IMR-90 (cell line): Measurements from ENCODE around the gene LMAN2. TPM values are rescaled to one million over a fixed set of nuclear protein-coding genes. Genes with fewer than 3 reads are reported as not detected.

Experiments used
- ATAC-seq: fragments of 200-7000 bp; cut with Tn5 transposase; 2 replicates; pipeline ENCODE4 v1.9.1; 2020; ENCODE audit warnings: low read depth, mild to moderate bottlenecking, moderate library complexity
- BruUV-seq: library from RNA; stranded (reverse); fragments of 400-500 nt; replicated peaks from 2 replicates; lab custom pipeline; 2021; lab: Mats Ljungman, UMichigan
- CTCF ChIA-PET: fragments of 300-600 bp; formaldehyde crosslinking; extraction: SDS; loops from one replicate; lab custom pipeline; 2021; ENCODE audit warnings: antibody characterized with exemption; lab: Yijun Ruan, JAX
- POLR2A ChIA-PET: fragments of 300-600 bp; sonication (Branson Sonifier 250); formaldehyde crosslinking; loops from one replicate; lab custom pipeline; 2022; ENCODE audit warnings: antibody characterized with exemption; ENCODE audit not compliant: unreplicated experiment; lab: Charles Lee
- DNase-seq: peaks from one replicate; pipeline ENCODE4 v3.0.0; 2013
- H2AFZ ChIP-seq: replicated peaks from 2 replicates; pipeline ENCODE3; 2013; ENCODE audit warnings: low read length, mild to moderate bottlenecking; ENCODE audit not compliant: poor library complexity
- H2AK5ac ChIP-seq: 2 replicates; pipeline ENCODE4 v1.6.1; 2013; ENCODE audit warnings: low read depth, low read length, inconsistent platforms
- H2AK9ac ChIP-seq: replicated peaks from 2 replicates; pipeline ENCODE3; 2013; ENCODE audit warnings: mild to moderate bottlenecking, low read depth, low read length, moderate library complexity; ENCODE audit not compliant: poor library complexity
- H2BK120ac ChIP-seq: 2 replicates; pipeline ENCODE4 v1.6.1; 2013; ENCODE audit warnings: low read depth, low read length, inconsistent platforms
- H2BK15ac ChIP-seq: 3 replicates; pipeline ENCODE4 v1.6.1; 2013; ENCODE audit warnings: low read depth, low read length, inconsistent platforms
- H2BK20ac ChIP-seq: 2 replicates; pipeline ENCODE4 v1.6.1; 2013; ENCODE audit warnings: low read depth, mild to moderate bottlenecking, inconsistent platforms, low read length, moderate library complexity
- H2BK5ac ChIP-seq: 2 replicates; pipeline ENCODE4 v1.6.1; 2013; ENCODE audit warnings: mild to moderate bottlenecking, low read depth, low read length, inconsistent platforms; ENCODE audit not compliant: poor library complexity, severe bottlenecking
- H3K14ac ChIP-seq: replicated peaks from 2 replicates; pipeline ENCODE4 v1.6.1; 2013; ENCODE audit warnings: low read depth, low read length, inconsistent platforms
- H3K18ac ChIP-seq: 2 replicates; pipeline ENCODE4 v1.6.1; 2013; ENCODE audit warnings: low read depth, low read length, control low read depth
- H3K23ac ChIP-seq: 2 replicates; pipeline ENCODE4 v1.6.1; 2013; ENCODE audit warnings: low read depth, low read length, inconsistent platforms
- H3K27ac ChIP-seq: 2 replicates; pipeline ENCODE4 v1.5.1; 2013; ENCODE audit warnings: mild to moderate bottlenecking, control low read depth, low read length; ENCODE audit not compliant: insufficient read depth
- H3K27me3 ChIP-seq: 2 replicates; pipeline ENCODE4 v1.6.1; 2013; ENCODE audit warnings: low read length; ENCODE audit not compliant: control insufficient read depth, insufficient read depth
- H3K36me3 ChIP-seq: 2 replicates; pipeline ENCODE4 v1.6.1; 2013; ENCODE audit warnings: low read length, mixed read lengths; ENCODE audit not compliant: control insufficient read depth, insufficient read depth
- H3K4ac ChIP-seq: 2 replicates; pipeline ENCODE4 v1.6.1; 2013; ENCODE audit warnings: low read depth, low read length, inconsistent platforms
- H3K4me1 ChIP-seq: 2 replicates; pipeline ENCODE4 v1.6.1; 2013; ENCODE audit warnings: low read length, mixed read lengths; ENCODE audit not compliant: control insufficient read depth, insufficient read depth
- H3K4me2 ChIP-seq: 2 replicates; pipeline ENCODE4 v1.6.1; 2013; ENCODE audit warnings: low read depth, mild to moderate bottlenecking, control low read depth, low read length, moderate library complexity
- H3K4me3 ChIP-seq: 2 replicates; pipeline ENCODE4 v1.5.1; 2013; ENCODE audit warnings: low read depth, mild to moderate bottlenecking, control low read depth, low read length, moderate library complexity; ENCODE audit not compliant: insufficient read depth
- H3K56ac ChIP-seq: 2 replicates; pipeline ENCODE4 v1.6.1; 2013; ENCODE audit warnings: low read length, inconsistent platforms; ENCODE audit not compliant: insufficient read depth; ENCODE audit errors: extremely low read depth
- H3K79me1 ChIP-seq, 2 experiments: 2 replicates each; pipeline ENCODE4 v1.6.1; 2013; ENCODE audit warnings: low read length in 2 of 2, inconsistent platforms in 1 of 2, low read depth in 1 of 2
- H3K9ac ChIP-seq: 2 replicates; pipeline ENCODE4 v1.6.1; 2013; ENCODE audit warnings: low read depth, low read length, control low read depth
- H3K9me1 ChIP-seq: 2 replicates; pipeline ENCODE4 v1.6.1; 2013; ENCODE audit warnings: low read length, inconsistent platforms; ENCODE audit not compliant: insufficient read depth
- H3K9me3 ChIP-seq: 2 replicates; pipeline ENCODE4 v1.6.1; 2013; ENCODE audit warnings: low read length; ENCODE audit not compliant: control insufficient read depth, insufficient read depth
- H4K20me1 ChIP-seq: 2 replicates; pipeline ENCODE4 v1.6.1; 2013; ENCODE audit warnings: low read length, inconsistent platforms; ENCODE audit not compliant: insufficient read depth
- H4K5ac ChIP-seq: 2 replicates; pipeline ENCODE4 v1.6.1; 2013; ENCODE audit warnings: mild to moderate bottlenecking, low read depth, low read length, control low read depth
- H4K8ac ChIP-seq, 2 experiments: 2 replicates each; pipeline ENCODE4 v1.6.1; 2013; ENCODE audit warnings: low read depth in 2 of 2, low read length in 2 of 2, control low read depth in 1 of 2, inconsistent platforms in 1 of 2
- H4K91ac ChIP-seq: 2 replicates; pipeline ENCODE4 v1.6.1; 2013; ENCODE audit warnings: low read depth, low read length, inconsistent platforms; ENCODE audit not compliant: insufficient read depth
- CHD1 ChIP-seq: IDR thresholded peaks from 2 replicates; pipeline ENCODE4 v1.6.1; 2012; ENCODE audit warnings: low read depth, low read length, improper control_type of control experiment
- WGBS, 2 experiments: methylation state at CpG; one replicate each; pipeline versions ENCODE4 v1.1.5 to v1.1.7; 2013; ENCODE audit warnings: missing lambda C conversion rate in 2 of 2; ENCODE audit not compliant: insufficient read length in 1 of 2; ENCODE audit errors: extremely low coverage in 2 of 2; 5-methylcytosine and 5-hydroxymethylcytosine counted together
- dilution Hi-C: fragments of 300-500 bp; cut with HindIII; formaldehyde crosslinking; loops from one replicate; pipeline ENCODE4 v1.14.3; 2018; ENCODE audit warnings: low sequenced_read_pairs; ENCODE audit not compliant: unreplicated experiment
- in situ Hi-C: fragments of 300-500 bp; cut with MboI; formaldehyde crosslinking; loops from 3 replicates; pipeline ENCODE4 v1.14.3; 2019; ENCODE audit warnings: low sequenced_read_pairs, inconsistent platforms, mixed read lengths
- intact Hi-C: fragments of 100-400 bp; cut with micrococcal nuclease; formaldehyde crosslinking; loops from 2 replicates; pipeline ENCODE4 v1.10.0; 2022
- polyA plus RNA-seq, 3 experiments: library from polyadenylated mRNA; depleted of rRNA; stranded (reverse); fragments of >200 nt; gene quantifications; 2 replicates each; pipeline ENCODE4 v1.2.3, GENCODE V29; 2012; ENCODE audit warnings: low replicate concordance in 1 of 3
- total RNA-seq: library from RNA; depleted of rRNA; stranded (reverse); fragments of >200 nt; gene quantifications from 2 replicates; pipeline ENCODE4 v1.2.3, GENCODE V29; 2012
- TF ChIP-seq, protein P1 (sequence below): fragments of 150-350 bp; IDR thresholded peaks from 2 replicates; pipeline ENCODE4 v1.6.1; 2017; ENCODE audit warnings: mild to moderate bottlenecking, antibody characterized with exemption, low read length, low read depth
- TF ChIP-seq, protein P2 (sequence below): fragments of 150-350 bp; IDR thresholded peaks from 2 replicates; pipeline ENCODE4 v1.6.1; 2016; ENCODE audit warnings: low read depth, mild to moderate bottlenecking, low read length, moderate library complexity, borderline replicate concordance

The LMAN2 gene
- total and polyA plus RNA-seq, 2 of the 4 experiments (the other 2 are of a cell fraction): 253 to 303 TPM

DNA sequence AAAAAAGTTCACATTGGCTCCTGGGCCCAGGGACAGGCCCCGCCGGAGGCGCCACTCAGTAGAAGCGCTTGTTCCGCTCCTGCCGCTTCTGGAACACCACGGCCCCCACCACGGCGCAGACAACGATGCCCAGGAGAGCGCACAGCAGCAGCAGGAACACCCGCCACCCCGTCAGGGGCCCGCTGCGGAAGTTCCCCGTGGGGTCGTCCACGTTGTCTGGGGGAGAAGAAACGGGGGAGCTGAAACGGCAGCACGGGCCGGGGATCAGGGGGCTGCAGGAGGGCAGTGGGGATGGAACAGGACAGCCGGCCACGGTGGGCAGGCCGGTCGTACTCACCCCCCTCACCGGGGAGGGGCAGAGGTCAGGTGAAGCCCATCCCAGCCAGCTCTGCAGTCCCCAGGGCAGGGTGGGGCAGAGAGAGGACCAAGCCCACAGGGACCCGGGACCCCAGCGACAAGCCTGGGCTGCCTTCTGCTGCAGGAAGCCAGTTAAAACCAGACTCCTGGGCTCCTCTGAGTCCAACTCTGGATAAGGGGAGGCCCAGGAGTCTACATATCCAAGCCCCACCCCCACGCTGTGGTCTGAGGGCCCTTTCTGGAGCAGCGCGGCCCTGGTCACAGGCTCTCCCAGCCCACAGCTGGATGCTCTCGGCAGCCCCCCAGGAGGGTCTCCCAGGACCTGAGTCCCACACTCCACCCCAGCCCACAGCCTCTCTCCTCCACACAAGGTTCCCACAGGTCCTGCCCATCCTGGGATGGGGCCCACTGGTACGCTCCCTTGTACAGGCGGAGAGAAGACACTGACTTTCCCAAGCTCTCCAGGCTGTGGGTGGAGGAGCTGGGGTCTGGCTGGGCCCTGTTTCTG lies 19.2 kb downstream of the LMAN2 start:
- peaks cover 73% of the 10 kb centered on the region for H3K36me3 ChIP-seq
- H3K4me1 ChIP-seq: no peaks in the 10 kb centered on the region
- H4K20me1 ChIP-seq: no peaks in the 10 kb centered on the region; the same call in 1 of the 2 replicates
- TF ChIP-seq, protein P1, sequence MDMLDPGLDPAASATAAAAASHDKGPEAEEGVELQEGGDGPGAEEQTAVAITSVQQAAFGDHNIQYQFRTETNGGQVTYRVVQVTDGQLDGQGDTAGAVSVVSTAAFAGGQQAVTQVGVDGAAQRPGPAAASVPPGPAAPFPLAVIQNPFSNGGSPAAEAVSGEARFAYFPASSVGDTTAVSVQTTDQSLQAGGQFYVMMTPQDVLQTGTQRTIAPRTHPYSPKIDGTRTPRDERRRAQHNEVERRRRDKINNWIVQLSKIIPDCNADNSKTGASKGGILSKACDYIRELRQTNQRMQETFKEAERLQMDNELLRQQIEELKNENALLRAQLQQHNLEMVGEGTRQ: no peak
- TF ChIP-seq, protein P2, sequence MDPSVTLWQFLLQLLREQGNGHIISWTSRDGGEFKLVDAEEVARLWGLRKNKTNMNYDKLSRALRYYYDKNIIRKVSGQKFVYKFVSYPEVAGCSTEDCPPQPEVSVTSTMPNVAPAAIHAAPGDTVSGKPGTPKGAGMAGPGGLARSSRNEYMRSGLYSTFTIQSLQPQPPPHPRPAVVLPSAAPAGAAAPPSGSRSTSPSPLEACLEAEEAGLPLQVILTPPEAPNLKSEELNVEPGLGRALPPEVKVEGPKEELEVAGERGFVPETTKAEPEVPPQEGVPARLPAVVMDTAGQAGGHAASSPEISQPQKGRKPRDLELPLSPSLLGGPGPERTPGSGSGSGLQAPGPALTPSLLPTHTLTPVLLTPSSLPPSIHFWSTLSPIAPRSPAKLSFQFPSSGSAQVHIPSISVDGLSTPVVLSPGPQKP: no peak
- TF ChIP-seq CHD1: no peak
- H3K23ac ChIP-seq: no peak overlapping the region
- H2AFZ ChIP-seq: peak overlapping the region; percentile 27
- 95% methylated on average over 18 of the region's 35 CpGs; no CpG with 5 or more reads in 1 of the 2 experiments for WGBS, 2 experiments
- H3K4me2 ChIP-seq: no peak overlapping the region
- intact Hi-C loops (no loop called here), dilution Hi-C loops (no loop called here), in situ Hi-C loops (no loop called here)
- H3K27ac ChIP-seq: no peak overlapping the region
- H3K9me1 ChIP-seq: no peaks in the 10 kb centered on the region
- H2BK15ac ChIP-seq: no peak overlapping the region
- no peak for DNase-seq
- H4K91ac ChIP-seq: no peak overlapping the region
- CTCF ChIA-PET: no interaction called here
- no peaks in the 10 kb centered on the region for H3K9me3 ChIP-seq
- no peak overlapping the region for H4K5ac ChIP-seq
- no peak overlapping the region for H3K4ac ChIP-seq
- no peak overlapping the region for H2AK9ac ChIP-seq
- no peak overlapping the region for H3K9ac ChIP-seq
- no peak overlapping the region for H4K8ac ChIP-seq
- no peak overlapping the region for H3K18ac ChIP-seq
- no peak overlapping the region for H3K14ac ChIP-seq
- POLR2A ChIA-PET: no interaction called here
- H3K27me3 ChIP-seq: no peaks in the 10 kb centered on the region
- ATAC-seq: no peak
- no peak overlapping the region for H2AK5ac ChIP-seq
- no peak overlapping the region for H2BK120ac ChIP-seq
- BruUV-seq: no TSS peak
- H3K56ac ChIP-seq: no peak overlapping the region
- no peak overlapping the region for H2BK20ac ChIP-seq
- H3K4me3 ChIP-seq: no peak overlapping the region
- H3K79me1 ChIP-seq: peaks cover 5 to 17% of the 10 kb centered on the region in 2 experiments; a peak in 2 of 4 replicates
- no peak overlapping the region for H2BK5ac ChIP-seq
